Measurements from ENCODE around the gene TSHZ2.

DNA sequence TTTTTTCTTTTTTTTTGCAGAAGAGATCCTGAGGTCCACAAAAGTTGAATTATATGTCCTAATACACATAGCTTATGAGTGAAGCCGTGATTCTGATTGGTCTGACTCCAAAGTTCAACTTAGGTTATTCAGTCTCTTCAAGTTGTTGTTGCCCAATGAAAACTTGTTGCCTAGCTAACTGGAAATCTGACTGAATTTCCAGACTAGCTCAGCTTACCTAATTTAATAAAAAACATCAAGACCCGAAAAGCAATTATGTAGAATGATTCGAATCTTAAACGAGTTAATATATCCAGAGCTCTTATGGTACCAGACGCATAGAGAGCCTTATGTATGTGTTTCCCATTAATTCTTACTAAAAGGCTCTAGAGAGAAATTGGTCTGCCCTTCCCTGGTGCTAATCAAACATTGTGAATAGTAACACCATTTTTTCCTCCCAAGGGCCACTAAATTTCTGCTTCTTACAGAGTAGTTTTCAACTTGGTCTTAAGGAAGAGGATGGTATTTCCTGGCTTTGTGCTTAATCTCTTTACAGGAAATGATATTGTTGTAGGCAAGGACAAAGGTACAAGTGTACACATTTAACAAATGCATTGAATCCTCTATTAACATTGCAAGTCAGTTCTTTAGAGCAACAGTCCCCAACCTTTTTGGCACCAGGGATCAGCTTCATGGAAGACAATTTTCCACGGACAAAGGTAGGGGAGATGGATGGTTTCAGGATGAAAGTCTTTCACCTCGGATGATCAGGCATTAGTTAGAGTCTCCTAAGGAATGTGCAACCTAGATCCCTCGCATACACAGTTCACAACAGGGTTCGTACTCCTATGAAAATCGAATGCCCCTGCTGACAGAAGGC is 107.9 kb downstream of the TSHZ2 start:
- TF ChIP-seq SUZ12 (IDR thresholded peaks at IDR 0.05; ENCODE audit: extremely low read depth, insufficient read depth, insufficient read length) (no peak), ZNF274 (IDR thresholded peaks at IDR 0.05; ENCODE audit: low read depth, low read length) (no peak)

Data from NT2/D1 (cell line).